ENCODE results near the gene ZFAND2A. TPM values are rescaled to one million over a fixed set of nuclear protein-coding genes. Genes with fewer than 3 reads are reported as not detected.

ZFAND2A gene
- total and polyA plus RNA-seq, 2 donors (not counting 3 experiments of a cell fraction or from before 2014, with no cell fraction given): 31.8 to 40.6 TPM

GRCh38 chr7:1201916-1202315 is 41.9 kb upstream of the ZFAND2A start:
- intact Hi-C loops (cut with micrococcal nuclease) (no loop called here), dilution Hi-C loops (cut with MboI; ENCODE audit: extremely low pct_ligation_motif_present, low sequenced_read_pairs) (no loop called here)
- POLR2A ChIA-PET: no interaction called here
- Histone ChIP-seq H2AFZ (ENCODE audit: low read depth, low read length) (no peak overlapping the region), H3K27ac (ENCODE audit: insufficient read depth, low read depth, low read length) (no peak overlapping the region), H3K27me3 (ENCODE audit: control insufficient read depth in 2 of 2, insufficient read depth in 2 of 2, low read length in 2 of 2) (no peaks in the 10 kb centered on the region), H3K9ac (replicated peaks; ENCODE audit: extremely low read depth, insufficient read depth, low read length) (no peak overlapping the region), H4K20me1 (replicated peaks; ENCODE audit: control insufficient read depth, extremely low read depth, insufficient read depth, low read length) (no peaks in the 10 kb centered on the region), H3K4me1 (ENCODE audit: control insufficient read depth, extremely low read depth, insufficient read depth, low read length) (no peaks in the 10 kb centered on the region), H3K4me2 (ENCODE audit: insufficient read depth, low read length) (no peak overlapping the region), H3K9me1 (replicated peaks; ENCODE audit: control insufficient read depth, extremely low read depth, insufficient read depth, low read length) (no peaks in the 10 kb centered on the region), H3K4me3 (replicated peaks in 1 of 3; ENCODE audit: insufficient read depth in 1 of 3, low read depth in 1 of 3, low read length in 3 of 3) (no peak overlapping the region), H3K9me3 (replicated peaks; ENCODE audit: control insufficient read depth, insufficient read depth, low read length) (no peaks in the 10 kb centered on the region), H3K36me3 (ENCODE audit: control insufficient read depth in 2 of 2, extremely low read depth in 1 of 2, insufficient read depth in 2 of 2, low read length in 2 of 2) (no peaks in the 10 kb centered on the region), H3K79me2 (ENCODE audit: control insufficient read depth, insufficient read depth, low read length) (no peaks in the 10 kb centered on the region)
- BruUV-seq (replicated peaks): no TSS peak
- CTCF ChIA-PET: no interaction called here
- FAIRE-seq: no peak
- DNase-seq (ENCODE audit: low read depth, low spot score): no peak
- TF ChIP-seq POLR2AphosphoS5 (IDR thresholded peaks at IDR 0.05; ENCODE audit: insufficient read depth, low read depth, low read length) (no peak), EZH2 (IDR thresholded peaks at IDR 0.05; ENCODE audit: borderline replicate concordance, low read depth, low read length, severe bottlenecking) (no peak), MYC (IDR thresholded peaks at IDR 0.05; ENCODE audit: low read depth, low read length) (no peak), FOS (IDR thresholded peaks at IDR 0.05; ENCODE audit: borderline replicate concordance, insufficient read depth, low read length) (no peak)

- POLR2A ChIA-PET: no interaction called here
- TF ChIP-seq POLR2AphosphoS5 (IDR thresholded peaks at IDR 0.05; ENCODE audit: insufficient read depth, low read depth, low read length) (no peak), MAX (IDR thresholded peaks at IDR 0.05; ENCODE audit: insufficient read depth, insufficient read length) (no peak), EZH2 (IDR thresholded peaks at IDR 0.05; ENCODE audit: borderline replicate concordance, low read depth, low read length, severe bottlenecking) (no peak)
- no peak for FAIRE-seq
- H3K79me2 ChIP-seq (ENCODE audit: control insufficient read depth, insufficient read depth, low read length): no peaks in the 10 kb centered on the region
- no TSS peak for BruUV-seq (replicated peaks)
- H3K36me3 ChIP-seq (ENCODE audit: control insufficient read depth in 2 of 2, extremely low read depth in 1 of 2, insufficient read depth in 2 of 2, low read length in 2 of 2): no peaks in the 10 kb centered on the region
- H3K9ac ChIP-seq (replicated peaks; ENCODE audit: extremely low read depth, insufficient read depth, low read length): no peak overlapping the region
- H3K27me3 ChIP-seq (ENCODE audit: control insufficient read depth in 2 of 2, insufficient read depth in 2 of 2, low read length in 2 of 2): no peaks in the 10 kb centered on the region
- dilution Hi-C loops (cut with MboI; ENCODE audit: extremely low pct_ligation_motif_present, low sequenced_read_pairs): no loop called here
- no peak overlapping the region for H3K4me2 ChIP-seq (ENCODE audit: insufficient read depth, low read length)
- no peaks in the 10 kb centered on the region for H4K20me1 ChIP-seq (replicated peaks; ENCODE audit: control insufficient read depth, extremely low read depth, insufficient read depth, low read length)
- no peaks in the 10 kb centered on the region for H3K9me3 ChIP-seq (replicated peaks; ENCODE audit: control insufficient read depth, insufficient read depth, low read length)
- H3K4me3 ChIP-seq (replicated peaks in 1 of 3; ENCODE audit: insufficient read depth in 1 of 3, low read depth in 1 of 3, low read length in 3 of 3): no peak overlapping the region
- no peaks in the 10 kb centered on the region for H3K9me1 ChIP-seq (replicated peaks; ENCODE audit: control insufficient read depth, extremely low read depth, insufficient read depth, low read length)
- no peak overlapping the region for H2AFZ ChIP-seq (ENCODE audit: low read depth, low read length)
- H3K4me1 ChIP-seq (ENCODE audit: control insufficient read depth, extremely low read depth, insufficient read depth, low read length): no peaks in the 10 kb centered on the region
- DNase-seq (ENCODE audit: low read depth, low spot score): no peak
- CTCF ChIA-PET: no interaction called here
- intact Hi-C loops (cut with micrococcal nuclease): no loop called here
- no peak overlapping the region for H3K27ac ChIP-seq (ENCODE audit: insufficient read depth, low read depth, low read length)
Measured at GRCh38 chr7:1200045-1200444, 40.0 kb upstream of the ZFAND2A start.
